ENCODE results near the gene GAL3ST3. TPM values are rescaled to one million over a fixed set of nuclear protein-coding genes. Genes with fewer than 3 reads are reported as not detected.

GAL3ST3 gene
- polyA plus RNA-seq, 6 donors from 2014 or later: not detected

DNA sequence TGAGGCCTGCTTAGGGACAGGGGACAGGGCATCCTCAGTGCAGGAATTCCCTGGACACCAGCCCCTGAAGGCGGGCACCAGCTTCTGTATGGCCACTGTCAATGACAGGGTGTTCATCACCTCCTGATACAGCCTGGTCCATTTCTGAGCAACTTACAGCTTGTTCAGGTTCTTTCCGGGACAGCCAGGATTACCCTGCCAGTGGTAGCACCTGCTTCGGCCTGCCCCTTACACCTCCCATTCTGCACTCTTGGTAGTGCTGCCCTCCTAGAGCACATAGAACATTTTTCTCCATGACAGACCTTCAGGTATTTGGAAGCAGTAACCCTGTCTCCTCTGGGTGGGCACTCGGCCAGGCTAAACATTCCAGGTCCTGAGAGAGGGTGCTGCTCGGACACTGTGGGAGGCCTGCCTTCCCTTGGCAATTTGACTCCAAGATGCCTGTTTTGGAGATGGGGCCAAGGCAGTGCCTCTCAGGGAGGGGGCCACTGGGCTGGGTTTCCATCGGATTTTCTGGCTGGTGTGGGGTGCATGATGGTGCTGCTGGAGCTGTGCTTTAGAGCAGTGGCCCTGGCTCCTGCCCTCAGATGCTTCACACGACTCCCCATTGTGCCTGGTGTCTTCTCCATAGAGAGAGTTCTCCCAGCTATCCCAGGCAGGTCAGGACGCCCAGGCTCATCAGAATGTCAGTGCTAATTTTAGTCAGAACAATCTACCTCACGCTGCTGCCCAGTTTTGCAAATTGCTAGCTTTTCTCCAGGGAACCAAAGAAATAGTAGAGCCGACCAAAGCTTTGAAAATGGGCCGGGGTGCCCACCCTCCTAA is 1.2 kb downstream of the GAL3ST3 start:
- peaks cover 0 to 1% (median 0%) of the 10 kb centered on the region in 7 donors for H3K9me3 Mint-ChIP-seq
- peaks cover 35 to 42% (median 40%) of the 10 kb centered on the region in 3 donors for H3K4me1 Mint-ChIP-seq
- H3K4me3 Mint-ChIP-seq: peak overlapping the region in 2 of 8 donors; percentile 25 to 44
- ATAC-seq (ENCODE audit: low read depth in 2 of 2) (no peak), DNase-seq (no peak)
- peaks cover 0 to 19% (median 8%) of the 10 kb centered on the region in 3 donors for H3K27me3 Mint-ChIP-seq
- H3K27ac Mint-ChIP-seq: no peak overlapping the region
- H3K36me3 Mint-ChIP-seq: no peaks in the 10 kb centered on the region

GRCh38 chr11:66046901-66047300 is 2.1 kb downstream of the GAL3ST3 start:
- H3K4me3 Mint-ChIP-seq: no peak overlapping the region
- H3K9me3 Mint-ChIP-seq: peaks cover 0 to 1% (median 0%) of the 10 kb centered on the region in 7 donors
- no peaks in the 10 kb centered on the region for H3K36me3 Mint-ChIP-seq
- peaks cover 0 to 19% (median 8%) of the 10 kb centered on the region in 3 donors for H3K27me3 Mint-ChIP-seq
- peaks cover 30 to 33% (median 33%) of the 10 kb centered on the region in 3 donors for H3K4me1 Mint-ChIP-seq
- DNase-seq (no peak), ATAC-seq (ENCODE audit: low read depth in 2 of 2) (no peak)
- H3K27ac Mint-ChIP-seq: no peak overlapping the region

GRCh38 chr11:66045177-66045639 is 3.8 kb downstream of the GAL3ST3 start:
- no peaks in the 10 kb centered on the region for H3K36me3 Mint-ChIP-seq
- peaks cover 0 to 22% (median 8%) of the 10 kb centered on the region in 3 donors for H3K27me3 Mint-ChIP-seq
- peak overlapping the region in 2 of 6 donors; percentile 49 to 61 for H3K27ac Mint-ChIP-seq
- ATAC-seq (ENCODE audit: low read depth in 2 of 2) (peak; percentile 97 to 98), DNase-seq (peak; percentile 82)
- H3K9me3 Mint-ChIP-seq: peaks cover 0 to 1% (median 0%) of the 10 kb centered on the region in 7 donors
- H3K4me1 Mint-ChIP-seq: peaks cover 19 to 22% (median 21%) of the 10 kb centered on the region in 3 donors
- H3K4me3 Mint-ChIP-seq: peak overlapping the region in 3 of 8 donors; percentile 38 to 54 (median 44)

GRCh38 chr11:66044757-66045156 is 4.2 kb downstream of the GAL3ST3 start:
- DNase-seq: no peak

DNA sequence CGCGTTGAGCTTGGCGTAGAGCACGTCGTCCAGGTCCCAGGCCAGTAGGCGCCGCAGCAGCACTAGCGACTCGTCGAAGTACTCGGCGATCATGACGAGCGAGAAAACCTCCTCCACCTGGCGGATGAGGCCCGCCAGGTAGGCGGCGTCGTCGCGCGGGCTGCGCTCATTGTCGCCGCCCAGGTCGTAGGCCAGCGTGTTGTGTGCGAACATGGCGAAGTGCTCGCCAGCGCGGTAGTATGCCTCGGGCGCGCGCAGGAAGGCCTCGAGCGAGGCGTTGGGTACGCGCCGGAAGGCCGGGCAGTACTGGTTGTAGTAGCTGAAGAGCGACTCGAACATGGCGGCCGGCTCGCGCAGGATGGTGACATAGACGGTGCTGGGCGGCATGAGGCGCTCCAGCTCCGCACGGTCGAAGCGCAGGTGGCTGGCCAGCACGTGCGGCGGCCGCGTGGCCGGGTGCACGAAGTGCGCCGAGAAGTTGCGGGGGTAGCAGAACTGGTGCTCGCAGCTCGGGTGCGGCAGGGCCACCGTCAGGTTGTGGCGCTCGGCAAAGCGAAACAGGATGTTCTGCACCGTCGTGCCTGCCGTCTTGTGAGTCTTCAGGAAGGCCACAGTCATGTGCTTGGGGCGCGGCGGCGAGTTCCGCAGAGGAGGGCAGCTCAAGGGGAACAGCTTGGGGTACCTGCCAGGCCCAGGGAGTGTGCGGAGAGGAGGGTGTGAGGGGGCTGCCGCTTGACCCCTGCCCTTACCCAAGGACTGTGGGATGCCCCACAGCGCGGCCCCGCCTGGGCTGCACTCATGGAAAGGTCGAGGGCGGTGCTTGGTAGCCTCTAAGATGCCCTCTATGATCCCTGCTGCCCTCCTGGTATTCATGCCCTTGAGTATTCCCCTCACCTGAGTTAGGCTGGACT is 5.7 kb downstream of the GAL3ST3 start:
- no peak for DNase-seq

More at GRCh38 chr11:66044757-66045156, 4.2 kb downstream of the GAL3ST3 start:
- ATAC-seq (ENCODE audit: low read depth in 2 of 2): no peak
- H3K4me3 Mint-ChIP-seq: peak overlapping the region in 4 of 8 donors; percentile 0 to 54 (median 41)
- H3K9me3 Mint-ChIP-seq: no peaks in the 10 kb centered on the region
- peak overlapping the region in 4 of 6 donors; percentile 49 to 65 (median 58) for H3K27ac Mint-ChIP-seq
- peaks cover 0 to 24% (median 8%) of the 10 kb centered on the region in 3 donors for H3K27me3 Mint-ChIP-seq
- peaks cover 19 to 22% (median 21%) of the 10 kb centered on the region in 3 donors for H3K4me1 Mint-ChIP-seq
- H3K36me3 Mint-ChIP-seq: no peaks in the 10 kb centered on the region

GRCh38 chr11:66042227-66042995 is 6.5 kb downstream of the GAL3ST3 start:
- H3K9me3 Mint-ChIP-seq: no peaks in the 10 kb centered on the region
- peaks cover 11 to 16% (median 13%) of the 10 kb centered on the region in 3 donors for H3K4me1 Mint-ChIP-seq
- H3K27ac Mint-ChIP-seq: peak overlapping the region in 1 of 6 donors; percentile 22
- no peak for DNase-seq
- no peak overlapping the region for H3K4me3 Mint-ChIP-seq
- ATAC-seq (ENCODE audit: low read depth in 2 of 2): no peak
- no peaks in the 10 kb centered on the region for H3K36me3 Mint-ChIP-seq
- H3K27me3 Mint-ChIP-seq: peaks cover 0 to 18% (median 0%) of the 10 kb centered on the region in 3 donors

More for the DNA sequence above, 5.7 kb downstream of the GAL3ST3 start:
- Mint-ChIP-seq H3K4me1 (peaks cover 11 to 16% (median 13%) of the 10 kb centered on the region in 3 donors), H3K27ac (peak overlapping the region in 1 of 6 donors; percentile 82), H3K9me3 (no peaks in the 10 kb centered on the region), H3K27me3 (peaks cover 0 to 24% (median under 1%) of the 10 kb centered on the region in 3 donors), H3K36me3 (no peaks in the 10 kb centered on the region), H3K4me3 (no peak overlapping the region)
- ATAC-seq (ENCODE audit: low read depth in 2 of 2): no peak

DNA sequence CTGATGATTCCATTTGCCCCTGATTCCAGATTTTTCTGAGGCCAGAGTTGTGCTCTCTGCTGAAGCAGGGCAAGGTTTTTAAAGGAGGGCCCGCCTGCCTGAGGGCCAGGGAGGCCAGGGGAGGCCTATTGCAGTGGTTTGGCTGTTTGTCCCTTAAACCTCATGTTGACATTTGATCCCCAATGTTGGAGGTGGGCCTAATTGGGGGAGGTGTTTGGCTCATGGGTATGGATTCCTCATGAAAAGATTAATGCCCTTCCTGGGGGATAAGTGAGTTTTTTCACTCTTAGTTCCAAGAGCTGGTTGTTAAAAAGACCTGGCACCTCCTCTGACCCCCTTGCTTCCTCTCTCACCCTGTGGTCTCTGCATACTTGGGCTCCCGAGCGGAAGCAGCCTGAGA is 9.2 kb downstream of the GAL3ST3 start:
- no peak for DNase-seq
- ATAC-seq (ENCODE audit: low read depth in 2 of 2): no peak
- peaks cover 0 to 2% (median 0%) of the 10 kb centered on the region in 7 donors for H3K9me3 Mint-ChIP-seq

DNA sequence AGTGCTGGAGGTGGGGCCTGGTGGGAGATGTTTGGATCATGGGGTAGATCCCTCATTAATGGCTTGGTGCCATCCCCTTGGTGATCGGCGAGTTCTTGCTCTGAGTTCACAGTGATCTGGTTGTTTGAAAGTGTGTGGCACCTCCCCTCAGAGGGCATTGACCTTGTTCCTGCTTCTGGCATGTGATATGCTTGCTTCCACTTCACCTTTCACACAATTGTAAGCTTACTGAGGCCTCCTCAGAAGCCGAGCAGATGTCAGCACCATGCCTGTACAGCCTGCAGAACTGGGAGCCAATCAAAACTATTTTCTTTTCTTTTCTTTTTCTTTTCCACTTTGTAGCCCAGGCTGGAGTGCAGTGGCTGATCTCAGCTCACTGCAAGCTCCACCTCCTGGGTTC is 11.6 kb downstream of the GAL3ST3 start:
- Mint-ChIP-seq H3K4me1 (no peaks in the 10 kb centered on the region), H3K4me3 (no peak overlapping the region), H3K27ac (no peak overlapping the region), H3K27me3 (peaks cover 0 to 41% (median 12%) of the 10 kb centered on the region in 3 donors), H3K36me3 (no peaks in the 10 kb centered on the region), H3K9me3 (peaks cover 0 to 2% (median 0%) of the 10 kb centered on the region in 7 donors)
- ATAC-seq (ENCODE audit: low read depth in 2 of 2) (no peak), DNase-seq (no peak)

More for the DNA sequence above, 9.2 kb downstream of the GAL3ST3 start:
- no peaks in the 10 kb centered on the region for H3K36me3 Mint-ChIP-seq
- peaks cover 0 to 36% (median 7%) of the 10 kb centered on the region in 3 donors for H3K27me3 Mint-ChIP-seq
- H3K4me1 Mint-ChIP-seq: peaks cover 2 to 4% (median 4%) of the 10 kb centered on the region in 3 donors
- H3K27ac Mint-ChIP-seq: no peak overlapping the region
- no peak overlapping the region for H3K4me3 Mint-ChIP-seq

DNA sequence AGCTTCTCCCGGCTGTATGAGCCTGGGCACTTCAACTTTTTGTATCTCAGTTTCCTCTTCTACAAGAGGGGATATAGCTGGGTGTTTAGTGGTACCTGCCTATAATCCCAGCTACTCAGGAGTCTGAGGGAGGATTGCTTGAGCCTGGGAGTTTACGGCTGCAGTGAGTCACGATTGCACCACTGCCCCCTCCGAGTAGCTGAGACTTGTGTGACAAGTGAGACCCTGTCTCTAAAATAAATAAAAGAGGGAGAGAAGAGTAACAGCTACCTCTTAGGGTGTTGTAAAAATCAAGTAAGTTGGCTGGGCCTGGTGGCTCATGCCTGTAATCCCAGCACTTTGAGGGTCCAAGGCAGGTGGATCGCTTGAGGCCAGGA is 12.6 kb downstream of the GAL3ST3 start:
- Mint-ChIP-seq H3K4me3 (peak overlapping the region in 1 of 8 donors; percentile 29), H3K27ac (no peak overlapping the region), H3K9me3 (peaks cover 0 to 2% (median 0%) of the 10 kb centered on the region in 7 donors), H3K36me3 (no peaks in the 10 kb centered on the region), H3K4me1 (no peaks in the 10 kb centered on the region), H3K27me3 (peaks cover 2 to 41% (median 12%) of the 10 kb centered on the region in 3 donors)
- ATAC-seq (ENCODE audit: low read depth in 2 of 2) (no peak), DNase-seq (no peak)

DNA sequence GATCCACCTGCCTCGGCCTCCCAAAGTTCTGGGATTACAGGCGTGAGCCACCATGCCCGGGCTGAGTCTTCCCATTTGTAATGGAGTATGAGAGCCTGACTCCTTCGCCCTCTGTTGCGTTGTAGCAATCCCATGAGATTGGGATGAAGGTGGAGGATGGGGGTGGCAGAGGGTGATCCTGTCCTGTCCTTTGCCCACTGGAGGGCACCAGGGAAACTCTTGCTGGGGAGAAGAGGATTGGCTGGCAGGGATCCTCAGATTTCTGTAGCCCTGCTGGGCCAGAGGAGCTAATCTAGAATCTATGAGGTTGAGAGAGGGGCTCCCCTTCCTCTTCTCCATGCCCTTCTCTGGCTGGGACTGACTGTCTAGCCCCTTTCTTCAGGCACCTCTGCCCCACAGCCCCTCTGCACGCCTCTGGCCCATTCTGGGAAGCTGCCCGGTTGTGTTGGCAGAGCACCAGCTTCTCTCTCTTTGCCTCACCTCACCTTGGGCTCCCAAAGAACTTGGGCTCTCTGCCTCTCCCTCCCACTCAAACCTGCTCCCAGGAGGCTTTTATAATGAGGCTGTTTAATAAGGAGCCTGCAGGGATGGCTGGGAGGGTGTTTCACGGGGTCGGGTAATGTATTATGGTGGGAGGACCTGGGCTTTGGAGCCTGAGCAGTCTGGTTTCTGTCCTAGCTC is 13.2 kb downstream of the GAL3ST3 start:
- Mint-ChIP-seq H3K9me3 (peaks cover 0 to 2% (median 0%) of the 10 kb centered on the region in 7 donors), H3K27ac (no peak overlapping the region), H3K4me3 (no peak overlapping the region), H3K36me3 (no peaks in the 10 kb centered on the region), H3K4me1 (no peaks in the 10 kb centered on the region), H3K27me3 (peaks cover 4 to 41% (median 12%) of the 10 kb centered on the region in 3 donors)
- DNase-seq: no peak
- no peak for ATAC-seq (ENCODE audit: low read depth in 2 of 2)

DNA sequence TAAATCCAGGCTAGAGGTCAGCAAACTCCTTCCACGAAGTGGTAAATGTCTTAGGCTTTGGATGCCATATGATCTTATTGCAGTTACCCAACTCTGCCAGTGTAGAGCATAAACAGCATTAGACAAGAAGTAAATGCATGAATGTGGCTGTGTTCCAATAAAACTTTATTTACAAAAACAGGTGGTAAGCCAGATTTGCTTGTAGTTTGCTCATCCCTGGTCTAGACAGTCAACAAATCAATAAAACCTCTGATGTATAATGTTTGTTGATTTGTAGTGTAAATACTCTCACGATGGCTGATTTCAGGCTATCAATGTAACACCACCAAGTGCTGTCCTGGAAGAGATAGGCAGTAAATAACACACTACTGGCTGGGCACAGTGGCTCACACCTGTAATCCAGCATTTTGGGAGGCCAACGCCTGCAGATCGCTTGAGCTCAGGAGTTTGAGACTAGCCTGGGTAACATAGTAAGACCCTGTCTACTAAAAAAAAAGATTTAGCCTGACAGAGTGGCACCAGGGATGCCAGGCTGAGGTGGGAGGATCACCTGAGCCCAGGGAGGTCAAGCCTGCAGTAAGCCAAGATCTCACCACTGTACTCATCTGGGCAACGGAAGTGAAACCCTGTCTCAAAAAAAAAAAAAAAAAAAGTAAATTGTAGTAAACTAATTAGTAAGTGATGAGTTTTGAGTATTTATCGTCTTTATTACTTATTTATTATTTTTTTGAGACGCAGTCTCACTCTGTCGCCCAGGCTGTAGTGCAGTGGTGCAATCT is 15.8 kb downstream of the GAL3ST3 start:
- Mint-ChIP-seq H3K27me3 (peaks cover 4 to 27% (median 12%) of the 10 kb centered on the region in 3 donors), H3K9me3 (peaks cover 0 to 2% (median 0%) of the 10 kb centered on the region in 7 donors), H3K4me1 (no peaks in the 10 kb centered on the region), H3K36me3 (no peaks in the 10 kb centered on the region), H3K27ac (no peak overlapping the region), H3K4me3 (no peak overlapping the region)
- ATAC-seq (ENCODE audit: low read depth in 2 of 2): no peak
- DNase-seq: no peak

Measured in naive B cell (primary cell).